GM13977 (cell line): ENCODE measurements around the gene KIAA0825.
"Not testable (repeated sequence)": the region's sequence is repeated elsewhere in the genome, so short reads cannot be mapped to it uniquely, and the experiment has no call there.

ENCODE experiments used
- DNase-seq: peaks from one replicate; pipeline ENCODE4 v3.0.0; 2012; ENCODE audit warnings: low spot score
- in situ Hi-C: fragments of 300-500 bp; cut with MboI; formaldehyde crosslinking; loops from one replicate; pipeline ENCODE4 v1.12.0; 2022; ENCODE audit warnings: low sequenced_read_pairs, low pct_unique_long_range_greater_than_20kb, mixed read lengths, inconsistent platforms; ENCODE audit not compliant: unreplicated experiment
- TF ChIP-seq, protein P1 (sequence below): IDR thresholded peaks from 2 replicates; pipeline ENCODE4 v1.5.1; 2012; ENCODE audit warnings: mild to moderate bottlenecking, control low read depth; ENCODE audit not compliant: insufficient read depth; ENCODE audit errors: extremely low read depth, missing control alignments

KIAA0825 gene

DNA sequence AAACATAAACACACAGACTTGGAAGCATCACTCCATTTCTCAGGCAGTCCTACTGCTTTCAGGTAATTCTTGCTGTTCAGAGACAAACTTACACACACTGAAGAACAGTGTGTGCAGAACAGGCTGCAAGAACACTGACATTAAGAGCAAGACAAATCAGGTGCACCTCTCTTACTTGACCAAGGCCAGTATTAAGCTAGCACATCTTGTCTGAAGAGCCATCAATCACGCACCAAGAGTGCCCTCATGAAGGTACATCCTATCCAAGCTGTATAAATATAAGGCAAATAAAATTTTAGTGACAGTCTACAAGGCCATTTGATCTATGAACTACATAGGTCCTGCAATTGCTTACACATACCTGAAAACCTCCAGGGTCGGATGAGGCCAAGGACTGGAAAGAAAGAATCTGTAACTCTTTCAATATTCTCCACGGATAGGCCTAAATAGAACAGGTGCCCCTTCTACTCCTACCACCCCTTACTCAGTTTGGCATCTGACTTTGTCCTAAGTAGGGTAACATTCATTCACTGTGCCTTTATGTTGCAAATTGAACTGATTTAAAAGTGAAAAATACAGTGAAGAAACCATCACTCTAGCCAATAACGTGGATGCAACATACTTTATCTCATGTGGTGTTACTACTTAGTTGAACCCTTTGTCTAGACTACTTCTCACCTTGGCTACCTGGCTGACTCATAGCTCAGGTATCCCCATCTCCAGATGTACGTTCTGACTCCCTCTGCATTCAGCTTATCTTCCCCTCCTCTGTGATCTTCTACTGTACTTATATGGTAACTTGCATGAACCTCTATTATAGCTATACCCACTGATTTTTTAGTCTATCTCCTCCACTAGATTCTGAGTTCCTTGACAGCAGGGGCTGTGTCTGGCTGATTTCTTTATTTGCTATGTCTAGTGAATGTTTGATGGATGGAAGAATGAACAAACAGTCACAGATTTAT lies 256.3 kb downstream of the KIAA0825 start:
- in situ Hi-C loops = no loop called here
- DNase-seq = no peak
- TF ChIP-seq, protein P1, sequence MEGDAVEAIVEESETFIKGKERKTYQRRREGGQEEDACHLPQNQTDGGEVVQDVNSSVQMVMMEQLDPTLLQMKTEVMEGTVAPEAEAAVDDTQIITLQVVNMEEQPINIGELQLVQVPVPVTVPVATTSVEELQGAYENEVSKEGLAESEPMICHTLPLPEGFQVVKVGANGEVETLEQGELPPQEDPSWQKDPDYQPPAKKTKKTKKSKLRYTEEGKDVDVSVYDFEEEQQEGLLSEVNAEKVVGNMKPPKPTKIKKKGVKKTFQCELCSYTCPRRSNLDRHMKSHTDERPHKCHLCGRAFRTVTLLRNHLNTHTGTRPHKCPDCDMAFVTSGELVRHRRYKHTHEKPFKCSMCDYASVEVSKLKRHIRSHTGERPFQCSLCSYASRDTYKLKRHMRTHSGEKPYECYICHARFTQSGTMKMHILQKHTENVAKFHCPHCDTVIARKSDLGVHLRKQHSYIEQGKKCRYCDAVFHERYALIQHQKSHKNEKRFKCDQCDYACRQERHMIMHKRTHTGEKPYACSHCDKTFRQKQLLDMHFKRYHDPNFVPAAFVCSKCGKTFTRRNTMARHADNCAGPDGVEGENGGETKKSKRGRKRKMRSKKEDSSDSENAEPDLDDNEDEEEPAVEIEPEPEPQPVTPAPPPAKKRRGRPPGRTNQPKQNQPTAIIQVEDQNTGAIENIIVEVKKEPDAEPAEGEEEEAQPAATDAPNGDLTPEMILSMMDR = no peak

GRCh38 chr5:94361161-94361560 lies 257.2 kb downstream of the KIAA0825 start:
- no peak for DNase-seq
- in situ Hi-C loops = no loop called here
- TF ChIP-seq, protein P1 = no peak

DNA sequence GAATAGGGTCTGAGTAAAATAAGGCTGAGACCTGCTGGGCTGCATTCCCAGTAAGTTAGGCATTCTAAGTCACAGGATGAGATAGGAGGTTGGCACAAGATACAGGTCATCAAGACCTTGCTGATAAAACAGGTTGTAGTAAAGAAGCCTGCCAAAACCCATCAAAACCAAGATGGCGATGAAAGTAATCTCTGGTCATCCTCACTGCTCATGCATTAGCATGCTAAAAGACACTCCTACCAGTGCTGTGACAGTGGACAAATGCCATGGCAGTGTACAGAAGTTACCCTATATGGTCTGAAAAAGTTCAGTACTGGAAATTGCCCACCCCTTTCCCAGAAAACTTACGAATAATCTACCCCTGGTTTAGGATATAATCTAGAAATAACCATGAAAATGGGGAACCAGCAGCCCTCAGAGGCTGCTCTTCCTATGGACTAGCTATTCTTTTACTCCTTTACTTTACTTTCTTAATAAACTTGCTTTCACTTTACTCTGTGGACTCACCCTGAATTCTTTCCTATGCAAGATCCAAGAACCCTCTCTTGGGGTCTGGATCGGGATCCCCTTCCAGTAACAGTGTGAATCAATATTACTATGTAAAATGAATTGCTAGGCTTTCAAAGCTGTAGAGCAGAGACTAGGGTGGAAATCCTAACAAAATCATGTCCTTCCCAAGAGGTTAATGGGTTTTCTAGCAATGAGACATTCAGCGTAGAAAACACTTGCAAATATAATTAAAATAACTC lies 257.8 kb downstream of the KIAA0825 start:
- in situ Hi-C loops = no loop called here
- TF ChIP-seq, protein P1 = no peak
- no peak for DNase-seq

GRCh38 chr5:94359880-94360279 lies 258.5 kb downstream of the KIAA0825 start:
- TF ChIP-seq, protein P1 = no peak
- in situ Hi-C loops = no loop called here
- DNase-seq = no peak

DNA sequence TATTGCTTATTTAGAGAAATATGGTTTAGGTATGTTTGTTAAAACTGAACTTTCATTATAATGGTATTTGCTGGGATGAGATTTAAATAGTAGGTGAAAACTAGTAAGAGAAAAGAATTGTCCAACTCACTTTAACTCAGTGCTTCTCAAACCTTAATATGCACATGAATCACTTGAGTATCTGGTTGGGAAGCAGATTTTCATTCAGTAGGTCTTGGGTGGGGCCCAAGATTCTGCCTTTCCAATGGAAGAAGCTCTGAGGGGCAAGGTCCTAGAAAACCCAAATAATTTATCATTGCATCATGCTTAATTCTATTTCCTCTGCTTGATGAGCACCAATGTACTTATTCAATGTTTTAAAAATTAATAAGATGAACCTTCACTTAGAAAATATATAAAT lies 262.6 kb downstream of the KIAA0825 start:
- no peak for DNase-seq
- in situ Hi-C loops = no loop called here

GRCh38 chr5:94354837-94355485 lies 263.4 kb downstream of the KIAA0825 start:
- DNase-seq, in situ Hi-C loops: not testable (repeated sequence)

More for the DNA sequence above, 262.6 kb downstream of the KIAA0825 start:
- TF ChIP-seq, protein P1 = no peak

DNA sequence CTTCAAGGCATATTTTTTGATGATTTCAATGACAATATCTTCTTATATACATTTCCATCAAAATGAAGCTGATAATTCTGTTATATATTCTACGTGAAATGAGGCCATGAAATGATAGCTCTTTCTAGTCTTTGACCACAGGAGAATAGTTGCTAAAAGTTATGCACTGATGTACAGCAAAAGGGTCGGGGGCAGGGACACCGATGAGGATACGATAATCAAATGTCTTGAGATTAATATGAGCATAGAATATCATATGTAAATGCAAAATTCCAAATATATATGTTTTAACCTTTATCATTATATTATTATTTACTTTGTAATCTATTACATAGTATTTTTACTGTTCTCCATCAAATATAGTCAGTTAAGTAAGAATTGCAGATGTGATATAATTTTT lies 264.8 kb downstream of the KIAA0825 start:
- TF ChIP-seq, protein P1 = no peak
- in situ Hi-C loops = no loop called here
- no peak for DNase-seq
